Fibroblast of lung (primary cell): ENCODE data around the gene SPACA4. TPM values are rescaled to one million over a fixed set of nuclear protein-coding genes. Genes with fewer than 3 reads are reported as not detected.

Experiments
- DNase-seq, 2 donors: peaks; one replicate each; pipeline versions ENCODE4 v3.0.0 to v3.0.0-alpha.2; 2010; ENCODE audit warnings: low read depth in 2 of 2
- H2AFZ ChIP-seq: 2 replicates; pipeline ENCODE4 v1.5.1; 2012; ENCODE audit warnings: low read length, control low read depth, inconsistent platforms
- H3K27ac ChIP-seq: 2 replicates; pipeline ENCODE4 v1.5.1; 2011; ENCODE audit warnings: low read length, control low read depth; ENCODE audit not compliant: insufficient read depth
- H3K27me3 ChIP-seq: 2 replicates; pipeline ENCODE4 v1.5.1; 2011; ENCODE audit warnings: mild to moderate bottlenecking, low read length; ENCODE audit not compliant: control insufficient read depth, insufficient read depth
- H3K36me3 ChIP-seq: 2 replicates; pipeline ENCODE4 v1.5.1; 2011; ENCODE audit warnings: low read length; ENCODE audit not compliant: control insufficient read depth, insufficient read depth
- H3K4me1 ChIP-seq: 2 replicates; pipeline ENCODE4 v1.5.1; 2011; ENCODE audit warnings: low read length; ENCODE audit not compliant: control insufficient read depth, insufficient read depth; ENCODE audit errors: extremely low read depth
- H3K4me2 ChIP-seq: 2 replicates; pipeline ENCODE4 v1.5.1; 2011; ENCODE audit warnings: low read length, control low read depth; ENCODE audit not compliant: insufficient read depth; ENCODE audit errors: extremely low read depth
- H3K4me3 ChIP-seq, 4 experiments: fragments of 200-600 bp in 1 of 4; sonication (generic) in 1 of 4; replicated peaks in 1 of 4; 2 replicates each; pipeline ENCODE4 v1.5.1; 2011 to 2016; ENCODE audit warnings: low read length in 4 of 4, low read depth in 3 of 4, mild to moderate bottlenecking in 3 of 4, control low read depth in 2 of 4, inconsistent platforms in 1 of 4, mixed read lengths in 1 of 4; ENCODE audit not compliant: insufficient read depth in 1 of 4; ENCODE audit errors: control extremely low read depth in 1 of 4
- H3K79me2 ChIP-seq: 2 replicates; pipeline ENCODE4 v1.5.1; 2012; ENCODE audit warnings: mild to moderate bottlenecking, low read length, inconsistent platforms; ENCODE audit not compliant: control insufficient read depth, insufficient read depth
- H3K9ac ChIP-seq: 2 replicates; pipeline ENCODE4 v1.5.1; 2011; ENCODE audit warnings: mild to moderate bottlenecking, low read length, control low read depth; ENCODE audit not compliant: insufficient read depth
- H3K9me3 ChIP-seq: 2 replicates; pipeline ENCODE4 v1.5.1; 2012; ENCODE audit warnings: low read depth, low read length; ENCODE audit not compliant: control insufficient read depth, insufficient read depth
- H4K20me1 ChIP-seq: 2 replicates; pipeline ENCODE4 v1.5.1; 2011; ENCODE audit warnings: low read length; ENCODE audit not compliant: control insufficient read depth, insufficient read depth; ENCODE audit errors: extremely low read depth
- EZH2 ChIP-seq: IDR thresholded peaks from 2 replicates; pipeline ENCODE4 v1.5.1; 2012; ENCODE audit warnings: low read length, control low read depth, mild to moderate bottlenecking; ENCODE audit errors: missing control alignments
- polyA plus RNA-seq, 2 donors: library from polyadenylated mRNA; depleted of rRNA in 1 of 2; stranded (reverse) in 1 of 2; unstranded in 1 of 2; fragments of >200 nt; gene quantifications; 2 replicates each; pipeline ENCODE4 v1.2.1, GENCODE V29; 2011 to 2012; ENCODE audit warnings: missing spikeins in 1 of 2
- total RNA-seq: library from RNA; depleted of rRNA; stranded (reverse); fragments of >200 nt; gene quantifications from 2 replicates; pipeline ENCODE4 v1.2.1, GENCODE V29; 2014
- TF ChIP-seq, protein P1 (sequence below), 2 donors: IDR thresholded peaks in 1 of 2; conservative IDR thresholded peaks in 1 of 2; 1 replicate in 1 of 2; 2 replicates in 1 of 2; pipeline ENCODE4 v1.5.1; 2011 to 2012; ENCODE audit warnings: low read length in 2 of 2, control low read depth in 1 of 2, inconsistent platforms in 1 of 2, low read depth in 1 of 2, mild to moderate bottlenecking in 1 of 2

Gene SPACA4
- total and polyA plus RNA-seq, 2 donors (not counting 1 experiment from before 2014, with no cell fraction given) = not detected

- peak overlapping the region; percentile 77 for H3K27ac ChIP-seq
- peak overlapping the region in 3 of 4 experiments; percentile 40 to 76 (median 53) for H3K4me3 ChIP-seq
- DNase-seq = no peak
- peaks cover 41% of the 10 kb centered on the region for H3K4me1 ChIP-seq
- TF ChIP-seq, protein P1, sequence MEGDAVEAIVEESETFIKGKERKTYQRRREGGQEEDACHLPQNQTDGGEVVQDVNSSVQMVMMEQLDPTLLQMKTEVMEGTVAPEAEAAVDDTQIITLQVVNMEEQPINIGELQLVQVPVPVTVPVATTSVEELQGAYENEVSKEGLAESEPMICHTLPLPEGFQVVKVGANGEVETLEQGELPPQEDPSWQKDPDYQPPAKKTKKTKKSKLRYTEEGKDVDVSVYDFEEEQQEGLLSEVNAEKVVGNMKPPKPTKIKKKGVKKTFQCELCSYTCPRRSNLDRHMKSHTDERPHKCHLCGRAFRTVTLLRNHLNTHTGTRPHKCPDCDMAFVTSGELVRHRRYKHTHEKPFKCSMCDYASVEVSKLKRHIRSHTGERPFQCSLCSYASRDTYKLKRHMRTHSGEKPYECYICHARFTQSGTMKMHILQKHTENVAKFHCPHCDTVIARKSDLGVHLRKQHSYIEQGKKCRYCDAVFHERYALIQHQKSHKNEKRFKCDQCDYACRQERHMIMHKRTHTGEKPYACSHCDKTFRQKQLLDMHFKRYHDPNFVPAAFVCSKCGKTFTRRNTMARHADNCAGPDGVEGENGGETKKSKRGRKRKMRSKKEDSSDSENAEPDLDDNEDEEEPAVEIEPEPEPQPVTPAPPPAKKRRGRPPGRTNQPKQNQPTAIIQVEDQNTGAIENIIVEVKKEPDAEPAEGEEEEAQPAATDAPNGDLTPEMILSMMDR (conservative IDR thresholded peaks at IDR 0.05 in 1 of 2, IDR thresholded peaks at IDR 0.05 in 1 of 2; ENCODE audit: low read depth in 1 of 2, low read length in 2 of 2) = no peak
- no peak for TF ChIP-seq EZH2
- H3K79me2 ChIP-seq = no peaks in the 10 kb centered on the region
- peak overlapping the region; percentile 42 for H3K9ac ChIP-seq
- H2AFZ ChIP-seq = no peak overlapping the region
- H3K36me3 ChIP-seq = no peaks in the 10 kb centered on the region
- H4K20me1 ChIP-seq = no peaks in the 10 kb centered on the region
- H3K9me3 ChIP-seq = no peaks in the 10 kb centered on the region
- peak overlapping the region; percentile 87 for H3K4me2 ChIP-seq
- no peaks in the 10 kb centered on the region for H3K27me3 ChIP-seq
Observed at GRCh38 chr19:48635263-48635965, 28.9 kb downstream of the SPACA4 start.

- H3K27ac ChIP-seq = no peak overlapping the region
- H3K4me1 ChIP-seq = peaks cover 37% of the 10 kb centered on the region
- DNase-seq = no peak
Observed at GRCh38 chr19:48635966-48636858, 29.7 kb downstream of the SPACA4 start.

More at GRCh38 chr19:48635966-48636858, 29.7 kb downstream of the SPACA4 start:
- Histone ChIP-seq H3K9ac (peak overlapping the region; percentile 42), H3K36me3 (no peaks in the 10 kb centered on the region), H3K9me3 (no peaks in the 10 kb centered on the region), H3K27me3 (no peaks in the 10 kb centered on the region), H2AFZ (no peak overlapping the region), H3K4me2 (peak overlapping the region; percentile 87), H3K4me3 (peak overlapping the region; percentile 53 to 76 (median 57)), H3K79me2 (no peaks in the 10 kb centered on the region), H4K20me1 (no peaks in the 10 kb centered on the region)
- TF ChIP-seq, protein P1 (conservative IDR thresholded peaks at IDR 0.05 in 1 of 2, IDR thresholded peaks at IDR 0.05 in 1 of 2; ENCODE audit: low read depth in 1 of 2, low read length in 2 of 2) = no peak
- TF ChIP-seq EZH2 = no peak
